Measurements from ENCODE around the gene NUDT16L1. TPM values are rescaled to one million over a fixed set of nuclear protein-coding genes. Genes with fewer than 3 reads are reported as not detected.

Gene NUDT16L1
- total RNA-seq, 2 donors from 2014 or later: 57.4 to 75.3 TPM

DNA sequence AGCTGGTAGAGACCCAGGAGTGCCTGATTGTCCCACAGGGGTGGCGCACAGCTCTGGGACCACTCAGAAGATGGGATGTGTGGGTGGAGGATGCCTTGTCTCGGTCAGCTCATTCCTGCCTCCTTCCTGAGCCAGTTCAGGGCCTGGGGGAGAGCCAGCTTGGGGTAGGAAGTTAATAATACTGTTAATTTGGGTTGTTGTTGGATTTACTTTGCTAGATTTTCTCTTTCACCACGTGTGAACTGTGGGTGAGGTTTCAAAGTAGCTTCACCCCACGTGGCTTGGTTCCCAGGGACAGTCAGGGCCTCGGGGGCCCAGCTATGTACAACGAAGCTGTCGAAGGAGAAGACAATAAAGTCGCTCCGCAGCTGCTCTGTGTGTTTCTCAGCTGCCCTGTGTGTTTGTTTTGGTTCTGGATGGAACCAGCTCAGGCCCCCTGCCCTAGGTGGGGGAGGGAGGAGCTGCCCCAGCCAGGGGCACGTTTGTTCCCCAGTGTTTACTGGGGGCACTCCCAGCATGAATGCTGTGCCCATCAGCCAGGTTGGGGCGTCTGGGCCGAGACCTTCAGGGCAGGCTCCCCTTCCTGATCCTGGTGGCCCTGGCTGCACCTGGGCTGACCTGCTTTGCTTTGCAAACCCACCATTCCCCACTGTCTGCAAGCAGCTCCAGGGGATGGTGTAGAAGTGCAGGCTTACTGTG, 2.3 kb downstream of the NUDT16L1 start:
- Histone ChIP-seq H3K27me3 (replicated peaks; ENCODE audit: insufficient read depth) (no peaks in the 10 kb centered on the region), H3K27ac (peak overlapping the region; percentile 79 to 89), H3K9me3 (no peaks in the 10 kb centered on the region), H3K4me1 (replicated peaks) (peaks cover 13% of the 10 kb centered on the region), H3K4me3 (no peak overlapping the region), H3K36me3 (peaks cover 7 to 9% of the 10 kb centered on the region in 2 donors)
- no peak for DNase-seq (ENCODE audit: low spot score)
- 42% methylated on average over 12 of the region's 12 CpGs for WGBS
- intact Hi-C loops (cut with DNase I): no loop called here
- no peak for TF ChIP-seq POLR2AphosphoS5 (IDR thresholded peaks at IDR 0.05)

DNA sequence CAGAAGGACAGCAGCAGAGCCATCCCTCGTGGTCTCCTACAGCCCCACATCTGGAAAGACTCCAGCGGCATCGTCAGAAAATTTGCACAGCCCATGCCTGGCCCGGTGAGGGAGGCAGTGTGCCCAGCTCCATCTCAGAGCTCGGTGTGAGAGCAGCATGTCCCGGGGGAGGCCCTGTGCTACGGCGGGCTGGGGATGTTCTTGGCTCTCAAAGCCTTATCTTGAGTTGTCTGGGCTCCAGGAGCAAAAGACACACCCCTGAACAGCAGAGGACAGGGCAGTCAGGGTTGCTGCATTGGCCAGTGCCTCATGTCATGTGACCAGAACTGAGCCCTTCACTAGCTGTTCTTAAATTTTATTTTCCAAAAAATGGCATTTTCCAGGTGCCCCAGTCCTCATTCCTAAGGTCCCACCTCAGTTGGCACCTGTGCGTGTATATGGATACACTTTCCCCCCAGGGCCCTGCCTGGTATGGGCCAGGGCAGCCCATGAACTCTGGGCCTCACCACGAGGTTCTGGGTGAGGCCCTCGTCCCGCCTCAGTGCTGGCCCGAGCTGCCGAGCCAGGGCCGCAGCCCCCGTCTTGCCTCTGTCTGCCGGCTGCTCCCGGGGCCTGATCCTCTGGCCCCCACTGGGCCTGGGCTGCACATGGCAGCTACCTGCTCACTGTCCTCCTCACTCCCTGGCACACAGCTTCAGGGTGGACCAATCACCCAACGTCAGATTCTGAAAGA, 3.0 kb downstream of the NUDT16L1 start:
- peak overlapping the region; percentile 79 to 89 for H3K27ac ChIP-seq
- 46% methylated on average over 19 of the region's 19 CpGs for WGBS
- no peak for TF ChIP-seq POLR2A (IDR thresholded peaks at IDR 0.05)
- no peaks in the 10 kb centered on the region for H3K27me3 ChIP-seq (replicated peaks; ENCODE audit: insufficient read depth)
- H3K4me3 ChIP-seq: no peak overlapping the region
- H3K9me3 ChIP-seq: no peaks in the 10 kb centered on the region
- H3K36me3 ChIP-seq: peaks cover 7 to 14% of the 10 kb centered on the region in 2 donors
- DNase-seq (ENCODE audit: low spot score): no peak
- peaks cover 13% of the 10 kb centered on the region for H3K4me1 ChIP-seq (replicated peaks)
- intact Hi-C loops (cut with DNase I): no loop called here

DNA sequence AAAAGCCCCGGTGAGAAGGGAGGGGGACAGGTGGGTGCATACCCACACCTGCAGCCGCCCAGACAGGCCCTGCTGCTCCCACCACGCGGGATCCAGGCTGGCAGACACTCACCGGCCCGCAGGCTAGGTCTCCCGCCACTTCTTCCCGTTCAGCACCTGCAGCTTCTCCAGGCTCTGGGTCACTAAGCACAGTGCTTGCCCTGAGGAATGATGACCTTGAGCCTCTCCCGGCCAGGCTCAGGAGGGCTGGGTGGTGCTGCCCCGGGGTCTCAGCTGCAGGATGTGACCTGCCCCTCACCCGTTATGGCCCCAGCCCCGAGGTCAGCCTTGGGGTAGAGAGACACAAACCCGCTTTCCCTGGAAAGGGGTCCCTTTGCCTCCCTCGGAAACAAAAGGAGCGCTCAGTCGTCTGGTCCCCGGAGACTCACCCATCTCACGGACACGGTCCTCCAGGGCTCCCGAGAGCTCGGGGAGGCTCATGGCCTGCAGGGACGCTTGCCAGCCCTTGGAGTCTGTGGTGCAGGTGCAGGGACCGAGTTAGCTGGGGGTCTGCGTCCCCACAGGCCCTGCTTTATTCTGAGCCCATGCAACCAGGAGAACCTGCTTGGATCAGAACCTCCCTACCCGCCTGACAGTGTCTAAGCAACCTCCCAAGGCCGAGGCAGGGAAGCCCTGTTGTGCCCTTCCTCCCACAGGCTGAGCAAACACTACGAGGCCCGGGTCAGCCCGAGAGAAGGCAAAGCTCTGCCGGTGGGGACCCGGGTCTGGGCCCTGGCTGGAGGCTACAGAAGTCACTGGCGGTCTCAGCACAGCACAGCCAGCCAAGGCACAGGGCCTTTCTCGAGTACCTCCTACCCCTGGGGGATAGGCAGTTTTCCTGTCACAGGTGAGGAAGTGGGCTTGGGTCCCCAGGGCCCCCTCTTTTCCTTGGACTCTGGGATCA, 3.8 kb downstream of the NUDT16L1 start:
- no peak for DNase-seq (ENCODE audit: low spot score)
- Histone ChIP-seq H3K4me1 (replicated peaks) (peaks cover 13% of the 10 kb centered on the region), H3K36me3 (peaks cover 7 to 14% of the 10 kb centered on the region in 2 donors), H3K27ac (peak overlapping the region in 1 of 2 donors; percentile 89), H3K27me3 (replicated peaks; ENCODE audit: insufficient read depth) (no peaks in the 10 kb centered on the region), H3K9me3 (no peaks in the 10 kb centered on the region), H3K4me3 (no peak overlapping the region)
- WGBS: 79% methylated on average over 33 of the region's 33 CpGs
- intact Hi-C loops (cut with DNase I): no loop called here
- TF ChIP-seq POLR2A (IDR thresholded peaks at IDR 0.05) (no peak), POLR2AphosphoS5 (IDR thresholded peaks at IDR 0.05) (no peak)
- TF ChIP-seq, protein P1, sequence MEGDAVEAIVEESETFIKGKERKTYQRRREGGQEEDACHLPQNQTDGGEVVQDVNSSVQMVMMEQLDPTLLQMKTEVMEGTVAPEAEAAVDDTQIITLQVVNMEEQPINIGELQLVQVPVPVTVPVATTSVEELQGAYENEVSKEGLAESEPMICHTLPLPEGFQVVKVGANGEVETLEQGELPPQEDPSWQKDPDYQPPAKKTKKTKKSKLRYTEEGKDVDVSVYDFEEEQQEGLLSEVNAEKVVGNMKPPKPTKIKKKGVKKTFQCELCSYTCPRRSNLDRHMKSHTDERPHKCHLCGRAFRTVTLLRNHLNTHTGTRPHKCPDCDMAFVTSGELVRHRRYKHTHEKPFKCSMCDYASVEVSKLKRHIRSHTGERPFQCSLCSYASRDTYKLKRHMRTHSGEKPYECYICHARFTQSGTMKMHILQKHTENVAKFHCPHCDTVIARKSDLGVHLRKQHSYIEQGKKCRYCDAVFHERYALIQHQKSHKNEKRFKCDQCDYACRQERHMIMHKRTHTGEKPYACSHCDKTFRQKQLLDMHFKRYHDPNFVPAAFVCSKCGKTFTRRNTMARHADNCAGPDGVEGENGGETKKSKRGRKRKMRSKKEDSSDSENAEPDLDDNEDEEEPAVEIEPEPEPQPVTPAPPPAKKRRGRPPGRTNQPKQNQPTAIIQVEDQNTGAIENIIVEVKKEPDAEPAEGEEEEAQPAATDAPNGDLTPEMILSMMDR (IDR thresholded peaks at IDR 0.05): no peak

DNA sequence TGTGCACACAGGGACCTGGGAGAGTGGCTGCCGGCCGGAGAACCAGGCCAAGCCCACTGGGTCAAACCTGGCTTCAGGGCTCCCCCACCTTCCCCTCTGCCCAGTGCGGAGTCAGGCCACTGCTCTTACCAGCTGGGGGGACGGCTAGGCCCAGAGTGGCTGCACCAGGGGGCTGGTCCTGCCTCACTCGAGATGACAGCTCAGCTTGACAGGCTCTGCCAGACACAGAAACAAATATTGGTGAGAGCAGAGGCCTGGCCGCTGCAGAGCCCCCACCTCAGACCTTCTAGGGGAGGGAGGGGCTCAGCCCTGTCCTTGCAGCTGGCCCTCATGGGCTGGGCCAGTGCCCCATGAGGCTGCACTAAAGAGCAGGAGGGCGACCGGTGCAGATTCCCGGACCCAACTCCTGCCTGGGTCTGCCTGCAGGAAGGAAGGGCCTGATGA, 4.5 kb downstream of the NUDT16L1 start:
- Histone ChIP-seq H3K27ac (no peak overlapping the region), H3K4me1 (replicated peaks) (peaks cover 13% of the 10 kb centered on the region), H3K36me3 (peaks cover 7 to 14% of the 10 kb centered on the region in 2 donors), H3K27me3 (replicated peaks; ENCODE audit: insufficient read depth) (no peaks in the 10 kb centered on the region), H3K9me3 (no peaks in the 10 kb centered on the region), H3K4me3 (no peak overlapping the region)
- DNase-seq (ENCODE audit: low spot score): no peak
- intact Hi-C loops (cut with DNase I): no loop called here
- WGBS: 96% methylated on average over 5 of the region's 9 CpGs
- TF ChIP-seq, protein P1 (IDR thresholded peaks at IDR 0.05): no peak
- no peak for TF ChIP-seq POLR2A (IDR thresholded peaks at IDR 0.05)
- TF ChIP-seq POLR2AphosphoS5 (IDR thresholded peaks at IDR 0.05): no peak

DNA sequence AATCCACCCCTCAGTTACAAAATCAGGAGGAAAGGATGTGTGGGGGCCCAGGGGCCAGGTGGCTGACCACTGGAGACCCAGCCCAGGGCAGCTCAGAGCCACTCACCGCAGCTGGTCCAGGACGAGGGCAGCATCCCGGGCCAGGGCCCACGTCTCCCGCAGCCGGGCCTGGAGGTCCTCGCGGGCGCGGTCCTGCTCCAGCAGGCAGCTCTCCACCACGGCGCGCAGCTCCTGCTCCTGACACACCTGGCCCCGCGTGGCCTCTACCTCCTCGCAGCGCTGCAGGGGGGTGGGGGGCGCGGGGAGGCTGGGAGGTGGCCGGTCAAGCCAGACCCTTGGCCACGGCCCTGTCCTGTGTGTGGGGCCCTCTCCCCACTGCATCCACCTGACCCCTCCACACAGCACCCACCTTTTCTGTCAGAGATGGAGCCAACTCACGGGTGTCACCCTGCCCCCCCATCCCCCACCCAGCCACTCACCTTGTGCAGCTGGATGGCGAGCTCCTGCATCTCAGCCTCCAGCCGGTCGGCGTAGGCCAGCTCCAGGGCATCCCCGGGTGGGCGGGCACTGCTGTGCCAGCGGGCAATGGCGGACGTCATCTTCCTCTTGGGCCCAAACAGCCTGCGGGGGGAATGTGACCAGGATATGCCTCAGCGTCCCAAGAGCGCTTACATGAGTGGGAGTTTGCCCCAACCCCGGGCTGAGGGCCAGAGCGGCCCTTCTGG, 5.1 kb downstream of the NUDT16L1 start:
- TF ChIP-seq POLR2AphosphoS5 (IDR thresholded peaks at IDR 0.05) (no peak), POLR2A (IDR thresholded peaks at IDR 0.05) (no peak)
- TF ChIP-seq, protein P1 (IDR thresholded peaks at IDR 0.05): no peak
- Histone ChIP-seq H3K4me3 (no peak overlapping the region), H3K27ac (no peak overlapping the region), H3K9me3 (no peaks in the 10 kb centered on the region), H3K36me3 (peaks cover 7 to 14% of the 10 kb centered on the region in 2 donors), H3K27me3 (replicated peaks; ENCODE audit: insufficient read depth) (no peaks in the 10 kb centered on the region), H3K4me1 (replicated peaks) (peaks cover 13% of the 10 kb centered on the region)
- no peak for DNase-seq (ENCODE audit: low spot score)
- intact Hi-C loops (cut with DNase I): no loop called here
- 89% methylated on average over 32 of the region's 36 CpGs for WGBS
